Ectodermal cell (in vitro differentiated cells): ENCODE results near the gene CIAO2B.

Experiments
- H3K27ac ChIP-seq: 2 replicates; pipeline ENCODE4 v1.7.0; 2013; ENCODE audit warnings: mild to moderate bottlenecking, low read depth, low read length; ENCODE audit not compliant: insufficient read depth, poor library complexity, severe bottlenecking
- H3K27me3 ChIP-seq: 2 replicates; pipeline ENCODE4 v1.7.0; 2013; ENCODE audit warnings: mild to moderate bottlenecking, low read length; ENCODE audit not compliant: insufficient read depth, control insufficient read depth, poor library complexity, severe bottlenecking
- H3K36me3 ChIP-seq: one replicate; pipeline ENCODE4 v1.7.0; 2013; ENCODE audit warnings: low read length; ENCODE audit not compliant: control insufficient read depth, insufficient read depth
- H3K4me1 ChIP-seq: one replicate; pipeline ENCODE4 v1.7.0; 2013; ENCODE audit warnings: low read length; ENCODE audit not compliant: control insufficient read depth, insufficient read depth
- H3K4me3 ChIP-seq: 2 replicates; pipeline ENCODE4 v1.7.0; 2013; ENCODE audit warnings: low read depth, low read length, control low read depth; ENCODE audit not compliant: insufficient read depth
- H3K9me3 ChIP-seq: 2 replicates; pipeline ENCODE4 v1.7.0; 2013; ENCODE audit warnings: mild to moderate bottlenecking, low read length, moderate library complexity; ENCODE audit not compliant: control insufficient read depth
- WGBS, 2 experiments: methylation state at CpG; one replicate each; pipeline ENCODE4 v1.1.7; 2013; ENCODE audit warnings: missing lambda C conversion rate in 2 of 2; 5-methylcytosine and 5-hydroxymethylcytosine counted together

Gene CIAO2B

GRCh38 chr16:66920299-66920590, 14.0 kb downstream of the CIAO2B start:
- H3K27me3 ChIP-seq: peaks cover 27% of the 10 kb centered on the region
- WGBS, 2 experiments: 56 to 60% methylated on average over 2 of the region's 2 CpGs
- H3K36me3 ChIP-seq: no peaks in the 10 kb centered on the region
- no peak overlapping the region for H3K4me3 ChIP-seq
- no peak overlapping the region for H3K27ac ChIP-seq
- no peaks in the 10 kb centered on the region for H3K4me1 ChIP-seq
- no peaks in the 10 kb centered on the region for H3K9me3 ChIP-seq

- Histone ChIP-seq H3K9me3 (no peaks in the 10 kb centered on the region), H3K36me3 (no peaks in the 10 kb centered on the region), H3K4me1 (no peaks in the 10 kb centered on the region), H3K27me3 (peaks cover 22% of the 10 kb centered on the region), H3K4me3 (no peak overlapping the region), H3K27ac (no peak overlapping the region)
- 78 to 80% methylated on average over 5 of the region's 5 CpGs for WGBS, 2 experiments
These were observed 14.5 kb downstream of the CIAO2B start for GRCh38 chr16:66919569-66920298.

- Histone ChIP-seq H3K27ac (no peak within 1 kb of the TSS), H3K36me3 (no peaks in the 10 kb centered on the region), H3K27me3 (peaks cover 14% of the 10 kb centered on the region)
These were observed 15.2 kb downstream of the CIAO2B start, which contains the start of gene CDH16 for GRCh38 chr16:66918803-66919568. Gene CDH16, minus strand, starts transcription at chr16:66918885. Its CDS starts 820 bp downstream, at chr16:66918065.

GRCh38 chr16:66918355-66918754, 15.8 kb downstream of the CIAO2B start:
- Histone ChIP-seq H3K9me3 (no peaks in the 10 kb centered on the region), H3K36me3 (no peaks in the 10 kb centered on the region), H3K27ac (no peak overlapping the region), H3K4me1 (no peaks in the 10 kb centered on the region), H3K4me3 (no peak overlapping the region), H3K27me3 (peaks cover 8% of the 10 kb centered on the region)
- 90 to 93% methylated on average over 6 of the region's 6 CpGs for WGBS, 2 experiments

More at GRCh38 chr16:66918803-66919568, 15.2 kb downstream of the CIAO2B start, which contains the start of gene CDH16:
- no peak within 1 kb of the TSS for H3K4me3 ChIP-seq
- H3K4me1 ChIP-seq: no peaks in the 10 kb centered on the region
- WGBS, 2 experiments: 85 to 86% methylated on average over 7 of the region's 7 CpGs
- H3K9me3 ChIP-seq: no peaks in the 10 kb centered on the region

GRCh38 chr16:66917741-66918140, 16.5 kb downstream of the CIAO2B start:
- H3K9me3 ChIP-seq: no peaks in the 10 kb centered on the region
- H3K4me1 ChIP-seq: no peaks in the 10 kb centered on the region
- H3K27ac ChIP-seq: no peak overlapping the region
- no peaks in the 10 kb centered on the region for H3K36me3 ChIP-seq
- 89 to 92% methylated on average over 9 of the region's 9 CpGs for WGBS, 2 experiments
- no peak overlapping the region for H3K4me3 ChIP-seq
- H3K27me3 ChIP-seq: peaks cover 4% of the 10 kb centered on the region

- Histone ChIP-seq H3K27ac (no peak overlapping the region), H3K4me3 (no peak overlapping the region), H3K36me3 (no peaks in the 10 kb centered on the region), H3K9me3 (no peaks in the 10 kb centered on the region), H3K4me1 (no peaks in the 10 kb centered on the region), H3K27me3 (no peaks in the 10 kb centered on the region)
- WGBS, 2 experiments: 90 to 91% methylated on average over 6 of the region's 6 CpGs
These were observed 17.7 kb downstream of the CIAO2B start for GRCh38 chr16:66916518-66916917.

- Histone ChIP-seq H3K9me3 (no peaks in the 10 kb centered on the region), H3K27ac (no peak overlapping the region), H3K27me3 (no peaks in the 10 kb centered on the region), H3K4me3 (no peak overlapping the region), H3K36me3 (no peaks in the 10 kb centered on the region), H3K4me1 (no peaks in the 10 kb centered on the region)
- 80 to 84% methylated on average over 6 to 7 of the region's 7 CpGs for WGBS, 2 experiments
These were observed 19.2 kb downstream of the CIAO2B start for GRCh38 chr16:66915041-66915440.

GRCh38 chr16:66914541-66914940, 19.7 kb downstream of the CIAO2B start:
- H3K4me3 ChIP-seq: no peak overlapping the region
- WGBS, 2 experiments: 96 to 99% methylated on average over 7 of the region's 7 CpGs
- H3K9me3 ChIP-seq: no peaks in the 10 kb centered on the region
- no peaks in the 10 kb centered on the region for H3K4me1 ChIP-seq
- no peaks in the 10 kb centered on the region for H3K36me3 ChIP-seq
- H3K27ac ChIP-seq: no peak overlapping the region
- H3K27me3 ChIP-seq: no peaks in the 10 kb centered on the region

GRCh38 chr16:66913711-66914110, 20.5 kb downstream of the CIAO2B start:
- Histone ChIP-seq H3K4me3 (no peak overlapping the region), H3K27me3 (no peaks in the 10 kb centered on the region), H3K36me3 (no peaks in the 10 kb centered on the region), H3K27ac (no peak overlapping the region), H3K9me3 (no peaks in the 10 kb centered on the region), H3K4me1 (no peaks in the 10 kb centered on the region)
- 88 to 89% methylated on average over 4 of the region's 4 CpGs for WGBS, 2 experiments

- H3K27ac ChIP-seq: no peak overlapping the region
- no peak overlapping the region for H3K4me3 ChIP-seq
- no peaks in the 10 kb centered on the region for H3K36me3 ChIP-seq
- H3K9me3 ChIP-seq: no peaks in the 10 kb centered on the region
- WGBS, 2 experiments: 55 to 60% methylated on average over 10 of the region's 10 CpGs
- no peaks in the 10 kb centered on the region for H3K4me1 ChIP-seq
- H3K27me3 ChIP-seq: no peaks in the 10 kb centered on the region
These were observed 21.1 kb downstream of the CIAO2B start for GRCh38 chr16:66913081-66913480.
